Mesodermal cell (in vitro differentiated cells): Measurements from ENCODE around the gene TLR3.
"Not testable (repeated sequence)": the region's sequence is repeated elsewhere in the genome, so short reads cannot be mapped to it uniquely, and the experiment has no call there.

ENCODE experiments used
- H3K27ac ChIP-seq: 2 replicates; pipeline ENCODE4 v1.7.0; 2013; ENCODE audit warnings: mild to moderate bottlenecking, low read depth, low read length, moderate library complexity; ENCODE audit not compliant: severe bottlenecking
- H3K36me3 ChIP-seq: 2 replicates; pipeline ENCODE4 v1.7.1; 2013; ENCODE audit warnings: mild to moderate bottlenecking, low read length, moderate library complexity; ENCODE audit not compliant: control insufficient read depth, insufficient read depth
- H3K4me1 ChIP-seq: one replicate; pipeline ENCODE4 v1.7.1; 2013; ENCODE audit warnings: mild to moderate bottlenecking, low read length; ENCODE audit not compliant: insufficient read depth, control insufficient read depth, poor library complexity, severe bottlenecking
- H3K4me3 ChIP-seq: 2 replicates; pipeline ENCODE4 v1.7.0; 2013; ENCODE audit warnings: low read length, control low read depth, mild to moderate bottlenecking; ENCODE audit not compliant: insufficient read depth, poor library complexity, severe bottlenecking; ENCODE audit errors: extremely low read depth
- H3K9me3 ChIP-seq: 2 replicates; pipeline ENCODE4 v1.7.1; 2013; ENCODE audit warnings: mild to moderate bottlenecking, low read length, moderate library complexity; ENCODE audit not compliant: control insufficient read depth
- WGBS, 2 experiments: methylation state at CpG; one replicate each; pipeline ENCODE4 v1.1.5; 2013; ENCODE audit warnings: missing lambda C conversion rate in 2 of 2; ENCODE audit not compliant: insufficient coverage in 2 of 2; 5-methylcytosine and 5-hydroxymethylcytosine counted together

TLR3 gene

DNA sequence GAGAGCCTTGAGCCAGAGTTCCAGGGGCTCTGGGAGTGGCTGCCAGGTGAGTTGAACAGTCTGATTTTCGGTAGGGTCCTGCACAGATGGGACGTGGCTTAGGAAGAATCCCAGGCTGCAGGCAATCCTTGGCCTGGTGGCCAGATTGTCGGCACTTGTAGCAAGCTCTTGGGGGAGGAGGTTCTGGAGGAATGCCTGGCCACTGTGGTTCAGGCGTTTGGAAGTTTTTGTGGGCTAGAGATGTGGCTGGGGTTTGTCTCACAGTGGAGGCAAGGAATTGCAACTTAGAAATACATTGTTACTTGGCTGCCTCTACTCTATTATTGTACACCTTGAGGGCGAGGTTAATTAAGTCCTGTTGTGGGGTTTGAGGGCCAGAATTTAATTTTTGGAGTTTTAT is 21.5 kb upstream of the TLR3 start:
- 80 to 95% methylated on average over 3 to 4 of the region's 5 CpGs for WGBS, 2 experiments

DNA sequence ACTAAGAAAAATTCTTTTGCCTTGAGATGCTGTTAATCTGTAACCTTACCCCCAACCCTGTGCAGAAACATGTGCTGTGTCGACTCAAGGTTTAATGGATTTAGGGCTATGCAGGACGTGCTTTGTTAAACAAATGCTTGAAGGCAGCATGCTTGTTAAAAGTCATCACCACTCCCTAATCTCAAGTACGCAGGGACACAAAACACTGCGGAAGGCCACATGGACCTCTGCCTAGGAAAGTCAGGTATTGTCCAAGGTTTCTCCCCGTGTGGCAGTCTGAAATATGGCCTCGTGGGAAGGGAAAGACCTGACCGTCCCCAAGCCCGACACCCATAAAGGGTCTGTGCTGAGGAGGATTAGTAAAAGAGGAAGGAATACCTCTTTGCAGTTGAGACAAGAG is 18.8 kb upstream of the TLR3 start:
- not testable (repeated sequence) for H3K9me3 ChIP-seq, H3K36me3 ChIP-seq, H3K4me3 ChIP-seq, H3K4me1 ChIP-seq, H3K27ac ChIP-seq
- 89 to 95% methylated on average over 4 to 7 of the region's 8 CpGs for WGBS, 2 experiments

More for the DNA sequence above, 21.5 kb upstream of the TLR3 start:
- H3K4me3 ChIP-seq, H3K27ac ChIP-seq, H3K36me3 ChIP-seq, H3K9me3 ChIP-seq, H3K4me1 ChIP-seq: not testable (repeated sequence)

DNA sequence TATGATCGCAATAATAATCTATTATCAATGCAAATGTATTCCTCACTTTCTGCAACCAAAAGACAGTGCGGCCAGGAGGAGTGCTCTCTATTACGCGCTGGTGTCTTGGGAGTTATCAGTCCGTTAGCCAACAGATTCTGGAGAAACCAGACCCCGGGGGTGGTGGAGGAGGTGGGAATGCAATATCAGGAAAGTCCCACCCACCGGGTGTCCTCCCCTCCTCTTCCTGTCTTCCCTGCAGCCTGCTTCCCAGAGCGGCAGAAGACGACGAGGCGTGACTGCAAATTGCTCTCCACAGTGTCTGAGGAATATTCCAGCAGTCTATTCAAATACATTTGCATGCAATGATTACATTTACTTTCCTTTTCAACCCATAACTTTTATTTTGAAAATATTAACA is 17.9 kb upstream of the TLR3 start:
- H3K4me3 ChIP-seq = no peak overlapping the region
- WGBS, 2 experiments = 94 to 97% methylated on average over 5 to 6 of the region's 11 CpGs
- no peaks in the 10 kb centered on the region for H3K9me3 ChIP-seq
- no peaks in the 10 kb centered on the region for H3K4me1 ChIP-seq
- H3K27ac ChIP-seq = no peak overlapping the region
- no peaks in the 10 kb centered on the region for H3K36me3 ChIP-seq

DNA sequence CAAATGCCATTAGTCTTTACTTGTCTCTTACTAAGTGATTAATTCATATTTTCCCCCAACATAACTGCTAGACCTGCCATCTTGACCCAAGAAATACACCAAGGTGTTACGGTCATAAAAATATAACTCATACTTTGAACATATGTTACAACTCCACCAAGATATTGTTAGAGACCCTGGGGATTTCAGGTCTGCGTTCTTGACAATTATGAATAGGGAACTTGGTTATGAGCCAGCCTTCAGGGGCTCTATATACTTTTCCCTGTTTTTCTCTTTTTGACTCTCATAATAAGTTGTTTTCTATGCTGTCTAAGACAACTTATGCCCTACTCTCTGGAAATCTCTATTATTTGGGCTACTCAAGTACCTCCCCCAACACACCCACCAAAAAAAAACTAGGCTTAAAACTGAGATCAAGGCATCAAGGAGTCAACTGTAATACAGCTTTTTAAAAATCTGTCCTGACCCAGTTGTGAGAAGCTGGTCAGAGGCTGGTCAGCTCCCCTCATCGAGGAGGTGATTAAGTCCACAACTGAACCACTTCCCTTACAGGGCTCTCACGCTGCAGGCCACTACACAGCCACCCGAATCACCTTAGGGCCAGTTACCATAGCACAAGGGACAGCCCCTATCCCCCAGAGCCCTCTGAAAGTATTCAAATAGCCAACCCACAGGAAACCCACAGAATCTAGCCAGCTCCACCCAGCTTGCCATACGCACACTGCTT is 10.5 kb upstream of the TLR3 start:
- WGBS, 2 experiments = 98 to 100% methylated on average over 2 to 6 of the region's 6 CpGs
- Histone ChIP-seq H3K4me1 (no peaks in the 10 kb centered on the region), H3K4me3 (no peak overlapping the region), H3K9me3 (no peaks in the 10 kb centered on the region), H3K36me3 (no peaks in the 10 kb centered on the region), H3K27ac (no peak overlapping the region)

DNA sequence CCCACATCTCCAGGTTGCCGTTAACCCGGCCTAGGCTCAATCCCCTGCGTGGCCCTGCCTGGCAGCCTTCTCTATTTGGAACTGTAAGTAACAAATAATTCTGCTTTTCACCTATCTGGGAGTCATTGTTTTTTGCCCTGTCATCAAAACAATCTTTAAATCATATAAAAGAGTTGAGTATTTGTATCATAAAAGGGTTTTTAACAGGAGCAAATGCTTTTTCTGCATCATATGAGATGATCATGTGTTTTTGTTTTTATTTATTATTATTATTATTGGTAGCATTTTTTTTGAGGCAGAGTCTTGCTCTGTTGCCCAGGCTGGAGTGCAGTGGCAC is 10.0 kb upstream of the TLR3 start:
- no peaks in the 10 kb centered on the region for H3K36me3 ChIP-seq
- no peaks in the 10 kb centered on the region for H3K9me3 ChIP-seq
- no peak overlapping the region for H3K27ac ChIP-seq
- 100% methylated on average over 1 of the region's 3 CpGs; no CpG with 5 or more reads in 1 of the 2 experiments for WGBS, 2 experiments
- H3K4me1 ChIP-seq = no peaks in the 10 kb centered on the region
- H3K4me3 ChIP-seq = no peak overlapping the region

DNA sequence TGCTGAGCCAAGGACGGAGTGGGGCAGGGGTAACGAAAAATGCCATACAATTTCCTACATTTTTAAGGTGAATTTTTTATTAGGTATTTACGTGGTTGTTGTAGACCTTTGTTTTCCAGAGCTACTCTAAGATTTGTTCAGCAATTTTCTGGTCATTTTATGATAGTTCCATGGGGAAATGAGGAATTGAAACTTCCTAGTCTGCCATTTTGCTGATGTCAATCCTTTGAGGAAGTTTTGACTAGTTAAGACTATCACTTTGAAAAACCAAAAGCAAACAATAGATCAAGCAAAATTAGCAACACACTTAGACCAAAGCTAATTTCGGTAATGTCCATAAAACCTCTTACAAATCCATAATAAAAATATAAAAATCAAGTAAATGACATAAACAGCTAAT is 7.0 kb upstream of the TLR3 start:
- Histone ChIP-seq H3K9me3 (no peaks in the 10 kb centered on the region), H3K4me1 (no peaks in the 10 kb centered on the region), H3K27ac (no peak overlapping the region), H3K4me3 (no peak overlapping the region), H3K36me3 (no peaks in the 10 kb centered on the region)
- WGBS, 2 experiments = 100% methylated on average over 1 of the region's 4 CpGs; no CpG with 5 or more reads in 1 of the 2 experiments

DNA sequence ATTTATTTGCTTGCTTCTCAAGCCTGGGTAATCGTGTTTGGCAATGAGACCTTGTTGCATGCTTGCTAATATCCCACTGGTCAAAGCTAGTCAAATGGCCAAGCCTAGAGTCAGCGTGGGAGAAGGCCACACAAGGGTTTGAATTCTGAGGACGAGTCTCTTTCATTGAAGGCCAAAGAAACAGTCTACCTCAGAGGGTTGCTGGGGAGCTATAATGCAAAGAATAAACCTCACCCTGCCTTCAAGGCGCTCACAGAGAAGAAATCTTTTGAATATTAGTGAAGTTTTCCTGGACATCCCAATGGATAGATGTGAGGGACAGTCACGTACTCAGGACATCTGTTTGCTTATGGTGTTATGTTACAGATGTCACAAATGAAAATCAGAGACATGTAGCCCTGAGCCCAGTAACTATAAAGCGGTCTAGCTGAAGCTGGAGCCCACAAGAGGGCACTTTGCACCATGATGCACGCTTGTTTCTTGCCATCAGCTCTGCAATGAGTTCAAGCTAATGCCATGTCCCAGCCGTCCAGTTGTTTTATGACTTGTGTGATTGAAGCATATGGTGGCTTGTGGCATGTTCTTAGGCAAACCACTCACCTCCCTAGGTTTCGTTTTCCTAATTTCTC is 1.1 kb upstream of the TLR3 start:
- H3K4me3 ChIP-seq = no peak overlapping the region
- WGBS, 2 experiments = 75 to 84% methylated on average over 6 of the region's 9 CpGs
- H3K4me1 ChIP-seq = no peaks in the 10 kb centered on the region
- no peak overlapping the region for H3K27ac ChIP-seq
- no peaks in the 10 kb centered on the region for H3K36me3 ChIP-seq
- no peaks in the 10 kb centered on the region for H3K9me3 ChIP-seq

DNA sequence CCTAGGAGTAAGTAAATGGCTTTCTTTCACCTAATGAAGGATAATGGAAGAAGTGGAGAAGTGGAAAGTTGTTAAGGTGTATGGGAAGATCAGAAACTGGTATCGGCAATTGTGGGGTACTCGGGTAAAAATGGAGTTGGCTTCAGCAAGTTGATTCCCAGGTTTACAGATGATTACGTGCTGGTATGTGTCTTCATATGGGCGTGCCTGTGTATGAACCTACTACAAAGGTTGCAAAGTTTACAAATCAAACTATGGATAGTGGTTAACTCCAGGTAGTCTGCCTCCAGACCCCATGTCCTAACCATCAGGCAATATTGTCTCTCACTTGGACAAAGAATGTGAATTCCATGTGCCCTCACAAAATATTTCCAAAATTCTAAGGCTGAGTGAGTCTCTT is 773 bp downstream of the TLR3 start:
- no peaks in the 10 kb centered on the region for H3K4me1 ChIP-seq
- no peaks in the 10 kb centered on the region for H3K9me3 ChIP-seq
- no peak overlapping the region for H3K27ac ChIP-seq
- WGBS, 2 experiments = 95 to 96% methylated on average over 4 of the region's 4 CpGs
- no peaks in the 10 kb centered on the region for H3K36me3 ChIP-seq
- H3K4me3 ChIP-seq = no peak overlapping the region

DNA sequence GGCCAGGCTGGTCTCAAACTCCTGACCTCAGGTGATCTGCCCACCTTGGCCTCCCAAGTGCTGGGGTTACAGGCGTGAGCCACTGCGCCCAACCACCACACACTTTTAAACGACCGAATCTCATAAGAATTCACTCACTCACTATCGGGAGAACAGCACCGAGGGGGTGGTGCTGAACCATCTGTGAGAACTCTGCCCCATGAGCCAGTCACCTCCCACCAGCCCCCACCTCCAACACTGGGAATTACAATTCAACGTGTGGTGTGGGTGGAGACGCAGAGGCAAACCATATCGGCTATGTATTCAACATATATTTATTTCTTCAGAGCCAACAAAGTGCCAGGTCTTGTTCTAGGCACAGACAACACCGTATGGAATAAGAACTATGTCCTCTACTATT is 3.6 kb downstream of the TLR3 start:
- 85 to 98% methylated on average over 5 to 8 of the region's 10 CpGs for WGBS, 2 experiments
- Histone ChIP-seq H3K4me1 (no peaks in the 10 kb centered on the region), H3K4me3 (no peak overlapping the region), H3K27ac (no peak overlapping the region), H3K36me3 (no peaks in the 10 kb centered on the region), H3K9me3 (no peaks in the 10 kb centered on the region)

DNA sequence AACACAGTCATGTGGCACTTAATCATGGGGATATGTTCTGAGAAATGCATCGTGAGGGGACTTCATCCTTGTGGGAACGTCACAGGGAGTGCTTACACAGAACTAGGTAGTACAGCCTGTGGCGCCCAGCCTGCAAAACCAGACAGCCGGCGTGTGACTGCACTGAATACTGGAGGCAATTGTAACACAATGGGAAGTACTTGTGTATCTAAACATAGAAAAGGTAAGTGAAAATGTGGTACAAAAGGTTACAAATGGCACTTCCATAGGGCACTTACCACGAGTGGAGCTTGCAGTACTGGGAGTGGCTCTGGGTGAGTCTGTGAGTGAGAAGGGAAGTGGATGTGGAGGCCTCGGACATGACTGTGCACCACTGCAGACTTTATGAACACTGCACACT is 5.2 kb downstream of the TLR3 start:
- Histone ChIP-seq H3K4me1 (no peaks in the 10 kb centered on the region), H3K36me3 (no peaks in the 10 kb centered on the region), H3K4me3 (no peak overlapping the region), H3K9me3 (no peaks in the 10 kb centered on the region), H3K27ac (no peak overlapping the region)
- WGBS, 2 experiments = 87 to 88% methylated on average over 6 of the region's 7 CpGs

DNA sequence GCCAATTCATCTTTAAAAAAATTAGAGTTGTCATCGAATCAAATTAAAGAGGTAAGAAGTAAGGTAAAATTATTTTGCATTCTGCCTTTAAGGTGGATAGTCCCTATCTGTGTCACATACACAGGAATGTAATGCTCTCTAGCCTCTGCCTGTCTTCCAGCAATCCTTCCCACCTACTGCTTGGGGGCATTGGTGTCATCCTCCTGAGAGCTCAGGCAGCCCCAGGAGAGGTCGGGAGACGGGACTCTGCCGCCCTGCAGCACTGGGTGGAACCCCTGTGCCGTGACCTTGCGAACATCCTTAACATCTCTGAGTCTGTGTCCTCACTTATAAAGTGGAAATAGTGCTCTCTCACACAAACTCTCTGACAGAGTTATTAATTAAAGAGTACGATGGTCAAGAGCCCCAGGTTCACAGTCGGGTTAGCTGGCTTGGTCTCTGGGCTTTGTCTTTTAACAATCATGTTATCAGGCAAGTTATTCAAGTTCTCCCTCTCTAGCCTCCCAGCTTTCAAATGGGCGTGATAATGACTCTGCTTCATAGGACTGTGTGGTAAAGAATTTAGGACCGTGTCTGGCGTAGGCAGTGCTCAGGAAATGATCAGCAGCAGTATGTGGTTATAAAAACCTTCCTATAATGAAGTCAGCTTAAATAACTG is 10.2 kb downstream of the TLR3 start:
- Histone ChIP-seq H3K4me3 (no peak overlapping the region), H3K4me1 (no peaks in the 10 kb centered on the region), H3K27ac (no peak overlapping the region), H3K9me3 (no peaks in the 10 kb centered on the region), H3K36me3 (no peaks in the 10 kb centered on the region)
- 19 to 41% methylated on average over 5 to 7 of the region's 11 CpGs for WGBS, 2 experiments
